HG03060 (cell line): Measurements from ENCODE around the gene JMJD7.
"Not testable (repeated sequence)": the region's sequence is repeated elsewhere in the genome, so short reads cannot be mapped to it uniquely, and the experiment has no call there.

ENCODE experiments used
- ATAC-seq: cut with Tn5 transposase; IDR thresholded peaks from one replicate; pipeline ENCODE4 v1.9.1; 2021; ENCODE audit warnings: low read depth, moderate number of reproducible peaks; ENCODE audit not compliant: unreplicated experiment

The JMJD7 gene

DNA sequence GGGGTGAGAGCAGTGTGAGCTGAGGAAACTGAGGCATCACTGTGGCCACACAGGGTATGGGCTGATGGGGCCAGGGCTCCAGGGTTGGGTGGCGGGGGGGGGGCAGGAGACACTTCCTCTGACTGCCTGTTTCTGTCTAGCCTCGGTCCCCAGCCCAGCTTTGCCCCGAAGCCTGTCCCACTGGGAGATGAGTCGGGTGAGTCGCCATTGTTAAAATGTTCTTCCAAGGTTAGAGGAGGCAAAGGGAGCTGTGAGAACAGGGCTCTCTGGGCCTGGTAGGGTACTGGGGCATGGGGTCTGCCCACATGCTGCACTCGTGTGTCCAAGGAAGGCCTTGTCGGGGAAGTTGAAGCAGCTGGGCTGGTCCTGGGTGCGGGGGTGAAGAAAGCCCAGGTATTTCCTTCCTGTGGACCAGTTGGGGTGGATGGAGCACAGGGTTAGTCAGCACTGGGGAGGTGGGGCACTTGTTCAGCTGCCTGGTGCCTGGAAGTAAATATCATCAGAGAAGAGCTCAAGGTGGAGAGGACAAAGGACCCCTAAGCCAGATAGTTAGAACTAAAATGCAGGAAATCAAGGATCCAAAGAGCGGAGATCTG lies 8.3 kb upstream of the JMJD7 start:
- ATAC-seq, result no peak

DNA sequence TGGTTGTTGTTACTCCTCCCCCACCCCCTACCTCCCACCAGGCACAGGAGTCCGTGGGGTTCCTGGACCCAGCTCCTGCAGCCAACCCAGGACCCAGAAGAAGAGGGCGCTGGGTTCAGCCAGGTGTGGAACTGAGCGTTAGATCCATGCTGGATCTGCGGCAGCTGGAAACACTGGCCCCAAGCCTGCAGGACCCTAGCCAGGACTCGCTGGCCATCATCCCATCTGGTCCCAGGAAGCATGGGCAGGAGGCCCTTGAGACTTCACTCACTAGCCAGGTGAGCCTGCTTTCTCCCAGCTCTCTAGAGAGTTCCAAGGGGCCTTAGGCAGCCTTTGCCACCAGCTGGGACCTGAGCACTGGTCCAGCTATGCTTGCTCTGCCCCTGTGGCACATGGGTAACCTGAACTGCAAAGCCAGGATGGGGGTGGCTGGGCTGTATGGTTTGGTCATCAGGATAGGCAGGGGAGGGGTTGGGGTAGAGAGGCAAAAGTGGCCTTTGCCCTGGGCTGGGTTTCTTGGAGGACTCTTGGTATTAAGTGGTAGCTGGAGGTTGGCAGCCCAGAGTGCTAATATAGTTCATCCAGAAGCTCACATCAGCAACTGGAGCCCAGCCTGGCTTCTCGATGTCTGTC lies 7.0 kb upstream of the JMJD7 start:
- ATAC-seq, result no peak

DNA sequence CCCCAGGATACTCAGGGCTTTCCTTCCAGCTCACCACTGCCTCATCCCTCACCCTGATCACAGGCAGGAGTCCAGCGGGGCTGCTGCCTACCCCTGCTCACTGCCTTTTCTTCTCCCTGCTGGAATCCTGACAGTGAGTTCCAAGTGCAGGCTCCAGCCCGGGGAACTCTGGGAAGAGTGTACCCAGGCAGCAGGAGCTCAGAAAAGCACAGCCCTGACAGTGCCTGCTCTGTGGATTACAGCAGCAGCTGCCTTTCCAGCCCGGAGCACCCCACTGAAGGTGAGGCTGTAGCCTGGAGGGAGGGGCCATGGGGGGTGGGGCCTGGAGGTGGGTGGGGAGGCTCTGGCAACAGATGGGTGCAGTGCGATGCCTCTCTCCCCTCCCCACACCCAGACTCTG lies 6.1 kb upstream of the JMJD7 start:
- no peak for ATAC-seq

DNA sequence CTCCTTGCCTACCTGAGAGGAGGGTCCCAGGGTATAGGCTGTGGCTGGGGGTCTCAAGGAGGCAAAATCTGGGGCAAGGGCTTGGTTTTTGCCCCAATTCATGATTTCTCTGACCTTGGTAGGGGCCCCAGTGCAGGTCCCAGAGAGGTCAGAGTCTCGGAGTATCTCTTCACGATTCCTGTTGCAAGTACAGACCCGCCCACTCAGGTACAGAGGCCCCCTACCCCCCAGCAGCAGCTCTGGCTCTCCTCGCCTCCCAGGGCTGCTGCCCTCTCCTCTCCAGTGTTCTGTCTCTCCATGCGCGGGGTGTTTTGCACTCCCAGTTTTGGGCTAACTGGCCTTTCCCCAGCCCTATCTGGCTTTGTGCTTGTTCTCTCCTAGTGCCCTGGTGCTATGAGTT lies 5.4 kb upstream of the JMJD7 start:
- ATAC-seq, result no peak

DNA sequence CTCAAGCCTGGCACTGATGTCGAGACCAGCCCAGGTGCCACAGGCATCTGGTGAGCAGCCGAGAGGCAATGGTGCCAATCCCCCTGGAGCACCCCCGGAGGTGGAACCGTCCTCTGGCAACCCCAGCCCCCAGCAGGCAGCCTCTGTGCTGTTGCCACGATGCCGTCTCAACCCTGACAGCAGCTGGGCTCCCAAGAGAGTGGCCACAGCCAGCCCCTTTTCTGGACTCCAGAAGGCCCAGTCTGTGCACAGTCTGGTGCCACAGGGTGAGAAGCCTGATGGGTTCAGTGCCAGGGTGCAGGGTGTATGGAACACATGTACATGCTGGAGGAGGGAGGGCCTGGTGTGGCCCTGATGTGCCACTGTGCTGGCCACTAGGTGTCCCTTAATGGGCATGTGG lies 4.9 kb upstream of the JMJD7 start:
- no peak for ATAC-seq

DNA sequence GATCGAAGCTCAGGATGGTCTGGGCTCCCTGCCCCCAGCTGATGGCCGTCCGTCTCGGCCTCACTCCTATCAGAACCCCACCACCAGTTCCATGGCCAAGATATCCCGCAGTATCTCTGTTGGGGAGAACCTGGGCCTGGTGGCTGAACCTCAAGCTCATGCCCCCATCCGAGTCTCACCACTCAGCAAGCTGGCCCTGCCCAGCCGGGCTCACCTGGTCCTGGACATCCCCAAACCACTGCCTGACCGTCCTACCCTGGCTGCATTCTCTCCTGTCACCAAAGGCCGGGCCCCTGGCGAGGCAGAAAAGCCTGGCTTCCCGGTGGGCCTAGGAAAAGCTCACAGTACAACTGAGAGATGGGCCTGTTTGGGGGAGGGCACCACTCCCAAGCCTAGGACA lies 4.4 kb upstream of the JMJD7 start:
- no peak for ATAC-seq

DNA sequence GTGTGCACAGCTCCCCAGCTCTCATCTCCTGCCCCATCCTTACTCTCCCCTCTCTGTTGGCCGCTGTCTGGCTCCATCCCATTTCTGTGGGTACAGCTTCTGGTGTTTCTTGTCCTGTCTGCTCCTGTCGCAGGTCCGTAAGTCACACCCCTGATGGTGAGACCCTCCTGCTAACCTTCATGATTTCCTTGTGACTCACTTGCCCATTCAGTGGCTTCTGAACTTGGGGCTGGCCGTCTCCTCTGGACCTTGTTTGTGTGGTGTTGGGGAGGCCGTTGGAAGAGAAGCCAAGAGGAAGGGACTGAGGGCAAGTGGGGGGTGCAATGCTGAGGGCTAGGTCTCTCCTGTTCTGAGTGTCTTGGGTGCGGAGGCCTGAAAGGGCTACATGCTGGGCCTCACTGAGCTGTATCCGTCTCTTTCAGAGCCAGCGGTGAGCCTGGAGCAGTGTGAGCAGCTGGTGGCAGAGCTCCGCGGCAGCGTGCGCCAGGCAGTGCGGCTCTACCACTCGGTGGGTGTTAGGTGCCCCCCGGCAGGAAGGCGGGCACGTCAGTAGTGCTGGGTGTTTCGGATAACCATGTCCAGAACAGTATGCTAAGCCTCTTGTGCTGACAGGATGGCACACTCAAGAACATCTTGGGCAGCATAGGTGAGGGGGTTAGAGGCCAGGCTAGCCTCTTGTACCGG lies 3.7 kb upstream of the JMJD7 start:
- no peak for ATAC-seq

DNA sequence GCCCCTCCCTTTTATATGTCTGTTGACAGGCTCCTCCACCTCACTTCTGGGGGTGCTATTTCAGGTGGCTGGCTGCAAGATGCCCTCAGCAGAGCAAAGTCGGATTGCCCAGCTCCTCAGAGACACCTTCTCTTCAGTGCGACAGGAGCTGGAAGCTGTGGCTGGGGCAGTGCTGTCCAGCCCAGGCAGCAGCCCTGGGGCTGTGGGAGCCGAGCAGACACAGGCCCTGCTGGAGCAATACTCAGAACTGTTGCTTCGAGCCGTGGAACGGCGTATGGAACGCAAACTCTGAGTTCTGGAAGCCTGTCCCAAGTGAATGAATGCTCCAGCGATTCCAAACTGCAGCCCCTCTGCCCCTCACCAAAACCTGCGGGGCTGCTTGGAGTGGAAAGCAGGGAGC lies 2.7 kb upstream of the JMJD7 start:
- no peak for ATAC-seq

DNA sequence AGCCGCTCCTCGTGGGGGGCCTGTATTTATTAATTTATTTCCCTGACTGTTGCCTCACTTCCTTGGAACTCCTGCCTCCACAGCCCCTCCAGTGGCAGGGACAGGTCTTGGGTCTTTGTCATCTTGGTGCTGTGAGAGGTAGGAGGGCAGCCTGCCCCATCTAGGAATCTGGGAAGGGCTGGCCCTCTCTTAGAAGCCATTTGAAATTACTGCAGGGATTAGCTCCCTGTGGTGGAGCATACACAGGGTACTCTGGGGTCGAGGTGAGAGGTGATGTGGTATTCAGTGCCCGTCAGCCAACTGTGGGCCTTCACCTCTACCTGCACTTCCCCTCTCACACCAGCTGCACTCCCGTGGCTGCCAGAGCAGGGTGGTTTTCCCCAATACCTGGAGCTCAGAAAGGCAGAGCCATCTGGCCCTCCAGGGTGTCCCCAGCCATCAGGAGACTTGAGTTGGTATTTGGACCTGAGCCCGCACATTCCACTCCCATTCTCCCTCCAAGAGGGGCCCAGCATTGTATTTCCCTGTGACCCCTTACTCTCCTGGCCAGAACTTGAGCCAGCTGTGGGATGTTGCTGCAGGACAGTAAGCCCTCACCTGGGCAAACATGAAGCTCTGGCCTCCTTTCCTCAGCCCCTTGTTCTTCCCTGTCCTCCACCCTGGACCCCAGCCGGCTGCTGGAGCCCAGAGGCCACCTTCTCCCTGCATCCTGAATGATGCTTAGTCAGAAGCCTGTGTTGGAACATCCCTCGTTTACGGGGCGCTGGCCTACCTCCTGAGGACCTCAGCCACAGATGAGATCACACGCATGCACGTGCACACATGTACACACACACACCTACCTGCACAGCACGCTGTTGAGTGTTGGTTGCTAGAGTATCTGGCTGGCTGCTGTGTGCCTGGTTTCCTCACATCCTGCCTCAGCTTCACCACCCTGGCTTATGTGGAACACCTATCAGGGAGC lies 2.0 kb upstream of the JMJD7 start:
- ATAC-seq, result no peak

DNA sequence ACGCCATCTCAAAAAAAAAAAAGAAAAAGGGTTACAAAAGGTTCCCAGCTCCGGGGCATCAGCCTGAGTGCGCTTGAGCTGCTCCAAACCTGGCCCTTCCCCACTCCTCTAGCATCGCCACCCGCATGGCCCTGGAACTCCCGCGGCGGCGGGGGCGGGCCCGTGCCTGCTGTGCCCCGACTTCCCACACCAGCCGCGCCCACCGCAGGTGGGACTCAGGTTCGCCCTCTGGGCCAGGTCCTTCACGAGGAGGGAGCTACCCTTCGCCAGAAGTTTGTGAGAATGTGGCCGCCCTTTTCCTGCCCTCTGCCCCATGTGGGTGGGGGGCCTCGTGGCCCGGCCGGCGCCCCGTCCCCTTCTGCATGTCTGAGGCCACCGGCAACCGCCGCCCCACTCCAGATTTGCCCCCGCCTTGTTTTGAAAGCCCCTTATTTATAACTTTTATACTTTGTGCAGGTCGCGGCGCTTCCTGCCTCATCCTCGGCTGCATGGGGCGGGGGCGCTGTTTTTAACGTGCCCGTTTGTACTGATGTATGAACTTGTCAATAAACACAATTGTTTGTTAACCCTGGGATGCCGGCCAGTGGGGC lies 507 bp upstream of the JMJD7 start:
- no peak for ATAC-seq

DNA sequence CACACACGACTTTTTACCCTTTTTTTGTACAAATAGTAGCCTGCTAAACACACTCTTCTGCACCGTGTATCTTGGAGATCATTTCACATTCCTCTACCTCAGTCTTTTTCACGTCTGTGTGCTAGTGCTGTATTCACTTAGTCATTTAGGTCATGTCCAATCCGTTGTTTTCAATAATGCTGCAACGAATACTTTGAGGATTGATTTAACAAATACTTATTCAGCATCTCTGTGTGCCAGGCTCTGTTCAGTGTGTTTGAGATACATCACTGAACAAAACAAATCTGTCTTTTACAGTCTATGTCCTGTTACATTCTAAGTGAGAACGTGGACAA lies 882 bp downstream of the JMJD7 start:
- ATAC-seq, result no peak

DNA sequence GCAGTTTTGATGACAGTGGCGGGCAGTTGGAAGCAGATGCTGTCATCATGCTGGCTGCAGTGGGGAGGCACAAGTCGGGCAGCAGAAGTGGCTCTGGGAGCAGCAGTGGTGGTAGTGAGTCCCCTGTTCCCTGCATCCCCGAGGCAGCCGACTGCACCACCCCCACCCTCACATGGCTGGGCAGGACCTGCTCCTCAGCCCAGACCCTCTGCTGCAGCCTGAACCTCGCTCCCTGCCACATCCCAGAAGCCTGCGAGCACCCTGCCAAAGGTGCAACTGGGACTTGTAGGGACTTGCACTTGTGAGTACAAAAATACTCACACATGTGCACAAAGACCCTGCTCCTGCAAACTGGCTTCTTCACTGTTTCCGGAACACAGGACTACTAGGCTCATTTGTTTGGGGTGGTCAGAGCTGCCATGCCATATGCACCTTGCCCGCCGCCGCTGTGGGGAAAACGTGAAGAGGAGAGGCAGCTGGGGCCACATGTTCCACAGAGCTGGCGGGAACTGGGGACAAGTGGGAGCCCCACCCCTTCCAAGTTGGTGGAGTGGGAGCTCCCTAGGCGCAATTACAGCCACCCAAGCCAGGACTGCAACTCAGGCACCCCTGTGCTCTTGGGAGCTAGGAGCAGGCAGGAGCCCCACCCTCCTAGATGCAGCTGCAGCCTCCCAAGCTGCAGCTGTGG lies 2.2 kb downstream of the JMJD7 start:
- ATAC-seq, result no peak

DNA sequence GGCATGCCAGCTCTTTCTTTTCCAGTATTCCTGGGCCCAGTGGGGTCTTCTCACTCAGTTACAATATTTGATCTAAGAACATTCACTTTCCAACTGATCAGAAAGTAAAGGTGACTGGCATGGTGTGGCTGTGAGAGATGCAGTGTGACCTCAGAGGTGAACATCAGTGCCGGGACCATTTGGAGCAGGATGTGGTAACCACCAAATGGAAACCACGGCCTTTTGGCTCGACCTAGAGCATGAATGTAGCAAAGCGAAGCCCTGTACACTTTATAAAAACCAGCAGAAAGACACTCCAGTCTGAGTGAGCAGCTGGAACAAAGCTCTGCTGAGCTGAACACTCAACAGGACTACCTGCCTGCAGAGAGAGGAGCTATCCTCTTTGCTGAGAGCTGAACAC lies 3.4 kb downstream of the JMJD7 start:
- ATAC-seq, result not testable (repeated sequence)

DNA sequence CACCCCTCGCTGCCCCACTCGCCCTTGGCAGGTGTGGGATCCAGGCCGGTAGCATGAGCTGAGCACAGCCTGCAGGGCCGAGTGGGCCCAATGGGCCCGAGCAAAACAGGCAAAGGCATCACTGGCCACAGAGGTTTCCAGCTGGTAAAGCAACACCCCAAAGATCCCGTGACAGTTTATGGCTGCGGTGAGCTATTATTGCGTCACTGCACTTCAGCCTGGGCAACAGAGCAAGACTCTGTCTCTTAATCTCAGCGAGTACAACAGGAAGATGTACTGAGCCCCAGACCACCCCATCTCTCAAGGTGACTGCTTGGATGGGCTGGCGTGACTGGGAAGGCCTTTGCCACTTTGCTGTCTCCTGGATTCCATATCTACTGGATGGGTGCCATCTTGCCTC lies 4.3 kb downstream of the JMJD7 start:
- ATAC-seq, result no peak

DNA sequence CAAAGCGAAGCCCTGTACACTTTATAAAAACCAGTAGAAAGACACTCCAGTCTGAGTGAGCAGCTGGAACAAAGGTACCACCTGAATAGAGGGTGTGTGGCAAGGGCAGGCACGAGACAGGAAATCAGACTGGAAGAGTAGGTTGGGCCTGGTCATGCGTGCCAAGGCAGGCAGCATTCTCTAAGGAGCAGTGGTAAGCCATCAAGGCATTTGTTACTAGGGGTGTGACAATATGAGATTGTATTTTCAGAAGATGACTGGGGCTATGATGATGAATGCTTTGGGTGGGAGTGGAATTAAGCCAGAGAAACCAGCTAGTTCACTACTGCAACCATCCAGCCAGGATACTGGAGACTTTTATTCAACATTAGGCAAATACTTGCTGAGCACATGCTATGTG lies 5.0 kb downstream of the JMJD7 start:
- ATAC-seq, result no peak

DNA sequence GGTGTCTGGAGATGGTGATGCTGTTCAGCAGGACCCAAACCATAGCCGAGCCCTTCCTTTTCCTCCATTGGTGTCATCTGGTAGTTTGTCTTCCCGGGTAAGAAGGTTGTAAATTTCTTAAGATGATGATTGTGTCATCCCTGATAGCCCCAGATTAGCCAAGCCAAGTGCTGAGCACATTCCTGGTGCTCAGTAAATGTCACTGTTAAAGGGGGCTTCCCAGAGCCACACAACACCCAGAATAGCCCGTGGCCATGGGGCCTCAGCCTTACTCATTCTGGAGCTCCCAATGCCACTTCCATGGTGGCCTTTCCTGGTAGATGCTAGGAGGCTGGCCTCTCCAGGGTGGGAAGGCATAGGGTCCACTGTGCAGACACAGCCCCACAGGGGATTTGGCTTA lies 6.2 kb downstream of the JMJD7 start:
- no peak for ATAC-seq

DNA sequence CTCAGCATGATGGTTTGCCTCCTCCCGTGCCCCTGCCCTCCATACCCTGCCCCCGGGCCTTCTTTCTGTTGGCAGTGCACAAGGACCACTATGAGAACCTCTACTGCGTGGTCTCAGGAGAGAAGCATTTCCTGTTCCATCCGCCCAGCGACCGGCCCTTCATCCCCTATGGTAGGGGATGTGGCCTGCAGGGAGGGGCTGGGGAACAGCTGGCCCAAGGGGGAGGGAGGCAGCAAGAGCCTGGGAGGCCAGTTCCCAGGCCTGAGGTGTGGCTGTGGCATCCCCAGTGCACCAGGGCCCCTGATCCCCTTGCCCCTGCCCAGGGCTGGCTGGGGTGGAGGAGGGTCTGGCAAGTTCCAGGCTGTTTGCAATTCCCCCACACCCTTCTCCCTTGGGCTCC lies 8.2 kb downstream of the JMJD7 start:
- ATAC-seq, result no peak

DNA sequence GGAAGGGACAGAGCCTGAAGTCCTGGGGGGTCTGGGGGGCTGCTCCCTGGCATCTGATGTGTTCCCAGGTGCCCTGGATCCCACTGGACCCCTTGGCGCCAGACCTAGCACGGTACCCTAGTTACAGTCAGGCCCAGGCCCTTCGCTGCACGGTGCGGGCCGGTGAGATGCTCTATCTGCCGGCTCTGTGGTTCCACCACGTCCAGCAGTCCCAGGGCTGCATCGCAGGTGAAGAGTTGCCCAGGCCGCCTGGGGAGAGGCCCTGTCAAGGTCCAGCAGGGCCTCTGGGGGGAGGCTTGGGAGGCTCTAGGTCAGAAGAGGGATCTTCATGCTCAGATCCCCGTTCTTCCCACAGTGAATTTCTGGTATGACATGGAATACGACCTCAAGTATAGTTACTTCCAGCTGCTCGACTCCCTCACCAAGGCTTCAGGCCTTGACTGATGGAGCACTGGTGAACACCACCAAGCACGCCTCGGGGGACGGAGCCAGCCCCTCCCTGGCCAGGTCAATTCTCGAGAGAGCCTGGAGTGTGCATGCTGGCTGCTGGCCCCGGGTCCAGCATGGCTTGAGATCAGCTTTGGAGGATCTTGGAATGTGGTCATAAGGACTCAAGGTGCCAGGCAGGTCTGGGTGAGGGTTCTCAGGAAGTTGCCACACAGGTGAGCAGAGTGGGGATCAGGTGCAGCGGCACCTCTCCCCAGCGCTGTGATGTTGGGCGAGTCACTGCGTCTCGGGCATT lies 9.0 kb downstream of the JMJD7 start:
- ATAC-seq, result no peak

DNA sequence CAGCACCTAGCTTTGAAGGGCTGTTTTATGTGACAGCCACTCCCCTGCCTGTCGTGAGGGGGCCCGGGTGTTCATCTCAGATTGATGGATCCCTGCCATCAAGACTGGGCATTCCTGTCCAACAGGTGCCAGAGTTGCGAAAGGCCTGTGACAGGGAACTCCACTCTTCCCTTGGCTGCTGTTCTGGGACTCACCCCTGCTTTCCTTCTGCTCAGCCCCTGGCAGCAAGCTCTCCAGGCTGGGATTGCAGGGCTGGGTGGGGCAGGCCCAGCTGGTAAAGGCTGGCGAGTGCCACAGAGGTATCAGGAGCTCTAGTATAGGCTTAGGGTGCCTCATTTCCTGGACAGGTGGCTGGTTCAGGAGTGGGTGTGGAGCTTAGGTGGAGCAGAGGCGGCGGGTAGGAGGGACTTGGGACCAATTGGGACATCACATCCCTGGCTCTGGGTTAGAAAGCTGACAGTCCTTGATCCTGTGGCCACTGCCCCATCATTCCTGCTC lies 10.6 kb downstream of the JMJD7 start, which contains the start of gene PLA2G4B:
Gene PLA2G4B (plus strand): TSS at position 448 of the 498 bp plus-strand sequence. CDS start 67 bp downstream, outside the sequence.
- no peak for ATAC-seq
